HG02884 (cell line): ENCODE measurements around the gene EPS15.
"Not testable (repeated sequence)": the region's sequence is repeated elsewhere in the genome, so short reads cannot be mapped to it uniquely, and the experiment has no call there.

Source experiments
- ATAC-seq: cut with Tn5 transposase; IDR thresholded peaks from one replicate; pipeline ENCODE4 v1.9.1; 2021; ENCODE audit warnings: mild to moderate bottlenecking, moderate library complexity; ENCODE audit not compliant: unreplicated experiment

EPS15 gene

GRCh38 chr1:51474832-51475620 lies 44.0 kb downstream of the EPS15 start:
- ATAC-seq, result not testable (repeated sequence)

- no peak for ATAC-seq
These were observed 45.5 kb downstream of the EPS15 start for GRCh38 chr1:51473331-51474115.

GRCh38 chr1:51472359-51472758 lies 46.7 kb downstream of the EPS15 start:
- no peak for ATAC-seq

- ATAC-seq, result no peak
These were observed 49.5 kb downstream of the EPS15 start for GRCh38 chr1:51469518-51469917.

- ATAC-seq, result no peak
These were observed 54.2 kb downstream of the EPS15 start for GRCh38 chr1:51464828-51465227.

GRCh38 chr1:51463561-51463960 lies 55.5 kb downstream of the EPS15 start:
- no peak for ATAC-seq

- not testable (repeated sequence) for ATAC-seq
These were observed 56.8 kb downstream of the EPS15 start for GRCh38 chr1:51462289-51462688.

- no peak for ATAC-seq
These were observed 64.5 kb downstream of the EPS15 start for GRCh38 chr1:51454554-51454953.

- ATAC-seq, result no peak
These were observed 66.1 kb downstream of the EPS15 start for GRCh38 chr1:51453010-51453409.

- not testable (repeated sequence) for ATAC-seq
These were observed 70.1 kb downstream of the EPS15 start for GRCh38 chr1:51448844-51449454.

- no peak for ATAC-seq
These were observed 73.5 kb downstream of the EPS15 start for GRCh38 chr1:51445351-51446090.

GRCh38 chr1:51444534-51445192 lies 74.4 kb downstream of the EPS15 start:
- no peak for ATAC-seq

GRCh38 chr1:51444096-51444495 lies 75.0 kb downstream of the EPS15 start:
- ATAC-seq, result no peak

- no peak for ATAC-seq
These were observed 75.5 kb downstream of the EPS15 start for GRCh38 chr1:51443555-51443954.

GRCh38 chr1:51442616-51443015 lies 76.5 kb downstream of the EPS15 start:
- no peak for ATAC-seq

GRCh38 chr1:51442198-51442597 lies 76.9 kb downstream of the EPS15 start:
- no peak for ATAC-seq

GRCh38 chr1:51439895-51440294 lies 79.2 kb downstream of the EPS15 start:
- no peak for ATAC-seq

GRCh38 chr1:51439053-51439452 lies 80.0 kb downstream of the EPS15 start:
- no peak for ATAC-seq

- ATAC-seq, result not testable (repeated sequence)
These were observed 81.7 kb downstream of the EPS15 start for GRCh38 chr1:51437391-51437790.

- no peak for ATAC-seq
These were observed 83.2 kb downstream of the EPS15 start for GRCh38 chr1:51435878-51436277.
